Activated CD8-positive, alpha-beta memory T cell treated with anti-CD3 and anti-CD28 coated beads for 48 hours (primary cell): ENCODE data around the gene TFF3.

Experiments
- DNase-seq, 3 experiments: peaks; one replicate each; pipeline ENCODE4 v3.0.0-alpha.2; 2020; ENCODE audit warnings: low read depth in 2 of 3, low spot score in 2 of 3

The TFF3 gene

DNA sequence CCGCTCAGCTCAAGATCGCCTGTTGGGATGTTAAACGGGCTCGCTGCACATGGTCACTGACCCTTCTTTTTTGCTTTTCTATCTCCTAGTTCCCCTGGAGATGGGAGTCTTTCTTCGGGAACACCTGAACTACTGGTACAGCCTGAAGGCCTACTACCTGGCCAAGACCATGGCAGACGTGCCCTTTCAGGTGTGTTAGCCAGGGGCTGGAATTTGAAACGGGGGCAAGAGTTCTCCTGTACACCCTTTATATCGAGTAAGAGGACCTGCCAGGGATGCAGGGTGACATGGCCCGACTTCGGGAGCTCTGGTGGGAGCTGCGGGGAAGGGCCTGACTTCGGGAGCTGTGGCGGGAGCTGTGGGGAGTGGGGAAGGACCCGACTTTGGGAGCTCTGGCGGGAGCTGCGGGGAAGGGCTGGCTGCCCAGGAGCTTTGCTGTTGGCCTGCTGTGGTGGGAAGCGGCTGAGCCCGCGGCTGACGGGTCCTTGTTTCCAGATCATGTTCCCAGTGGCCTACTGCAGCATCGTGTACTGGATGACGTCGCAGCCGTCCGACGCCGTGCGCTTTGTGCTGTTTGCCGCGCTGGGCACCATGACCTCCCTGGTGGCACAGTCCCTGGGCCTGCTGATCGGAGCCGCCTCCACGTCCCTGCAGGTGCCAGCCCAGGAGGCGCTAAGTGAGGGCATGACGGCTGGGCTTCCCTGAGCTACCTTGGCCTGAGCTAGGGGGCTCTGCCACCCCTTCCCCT, 24.0 kb downstream of the TFF3 start:
- DNase-seq = no peak

GRCh38 chr21:42290505-42290904, 24.7 kb downstream of the TFF3 start:
- no peak for DNase-seq

DNA sequence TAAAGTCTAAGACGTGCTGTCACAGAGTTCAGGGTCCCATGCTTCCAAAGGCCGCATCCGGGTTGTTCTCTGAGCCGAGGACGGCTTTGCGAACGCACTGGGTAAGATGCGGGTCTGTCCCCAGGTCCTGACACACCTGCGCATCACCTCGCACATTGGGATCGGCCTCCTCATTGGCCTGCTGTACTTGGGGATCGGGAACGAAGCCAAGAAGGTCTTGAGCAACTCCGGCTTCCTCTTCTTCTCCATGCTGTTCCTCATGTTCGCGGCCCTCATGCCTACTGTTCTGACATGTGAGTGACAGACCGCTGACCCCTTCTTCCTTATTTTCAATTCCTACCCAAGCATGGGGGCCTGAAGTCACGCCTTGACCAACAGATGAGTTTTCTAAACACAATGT, 25.3 kb downstream of the TFF3 start:
- DNase-seq = no peak

DNA sequence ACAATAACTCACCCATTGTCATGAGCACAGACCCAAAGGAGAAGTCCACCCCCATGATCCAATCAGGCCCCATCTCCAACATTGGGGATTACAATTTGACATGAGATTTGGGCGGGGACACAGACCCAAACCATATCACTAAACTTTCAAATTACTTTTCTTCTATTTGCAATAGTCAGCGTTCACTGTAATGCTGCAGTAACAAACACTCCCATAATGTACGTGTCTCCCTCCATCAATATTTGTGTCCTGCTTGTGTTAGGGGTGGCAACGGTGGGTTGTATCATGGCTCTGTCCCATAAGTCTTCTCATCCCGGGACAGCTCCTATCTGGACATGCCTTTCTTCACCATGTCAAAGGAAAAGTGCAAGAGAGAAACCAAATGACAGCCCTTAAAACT, 26.2 kb downstream of the TFF3 start:
- no peak for DNase-seq

DNA sequence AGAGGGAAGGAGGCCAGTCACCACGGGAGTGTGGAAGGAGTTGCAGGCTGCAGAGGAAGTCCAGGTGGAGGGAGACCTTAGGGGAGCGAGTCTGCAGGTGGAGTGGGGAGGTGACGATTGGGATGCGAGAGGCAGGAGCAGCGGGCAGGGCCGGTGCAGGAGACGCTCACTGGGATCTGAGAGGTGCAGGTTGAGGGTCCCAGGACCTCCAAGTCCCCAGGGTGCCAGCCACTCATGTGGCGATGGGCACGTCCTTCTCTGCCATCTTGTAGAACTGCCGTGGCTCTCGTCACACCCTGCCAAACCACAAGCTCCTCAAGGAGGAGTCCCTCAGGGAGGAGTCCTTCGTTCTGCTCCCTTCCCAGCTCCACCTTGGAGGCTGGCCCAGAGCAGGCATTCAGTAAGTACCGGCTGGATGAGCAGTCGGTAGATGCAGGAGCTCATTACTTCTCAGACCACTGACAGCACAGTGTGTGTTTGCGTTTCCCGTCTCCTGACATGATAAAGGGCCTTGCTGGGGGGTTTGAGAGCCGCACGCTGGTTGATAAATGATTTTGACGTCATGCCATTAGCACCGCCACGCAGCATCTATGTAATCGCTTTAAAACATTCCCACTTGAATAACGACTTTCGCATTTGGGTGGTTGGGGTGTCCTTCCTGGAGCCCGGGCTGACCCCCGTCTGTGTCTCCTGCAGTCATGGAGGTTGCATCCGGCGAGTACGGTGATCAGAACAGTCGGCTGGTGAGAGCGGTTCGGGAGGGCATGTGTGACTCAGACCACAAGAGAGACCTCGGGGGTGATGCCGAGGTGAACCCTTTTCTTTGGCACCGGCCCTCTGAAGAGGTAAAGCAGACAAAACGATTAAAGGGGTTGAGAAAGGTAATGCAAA, 27.8 kb downstream of the TFF3 start:
- no peak for DNase-seq

- DNase-seq = no peak
Measured at GRCh38 chr21:42286416-42286815, 28.8 kb downstream of the TFF3 start.

- DNase-seq = no peak
Measured at GRCh38 chr21:42285569-42286245, 29.5 kb downstream of the TFF3 start.

GRCh38 chr21:42282715-42283114, 32.5 kb downstream of the TFF3 start:
- DNase-seq = no peak

GRCh38 chr21:42282021-42282420, 33.2 kb downstream of the TFF3 start:
- DNase-seq = no peak

GRCh38 chr21:42281181-42281680, 34.0 kb downstream of the TFF3 start:
- no peak for DNase-seq

DNA sequence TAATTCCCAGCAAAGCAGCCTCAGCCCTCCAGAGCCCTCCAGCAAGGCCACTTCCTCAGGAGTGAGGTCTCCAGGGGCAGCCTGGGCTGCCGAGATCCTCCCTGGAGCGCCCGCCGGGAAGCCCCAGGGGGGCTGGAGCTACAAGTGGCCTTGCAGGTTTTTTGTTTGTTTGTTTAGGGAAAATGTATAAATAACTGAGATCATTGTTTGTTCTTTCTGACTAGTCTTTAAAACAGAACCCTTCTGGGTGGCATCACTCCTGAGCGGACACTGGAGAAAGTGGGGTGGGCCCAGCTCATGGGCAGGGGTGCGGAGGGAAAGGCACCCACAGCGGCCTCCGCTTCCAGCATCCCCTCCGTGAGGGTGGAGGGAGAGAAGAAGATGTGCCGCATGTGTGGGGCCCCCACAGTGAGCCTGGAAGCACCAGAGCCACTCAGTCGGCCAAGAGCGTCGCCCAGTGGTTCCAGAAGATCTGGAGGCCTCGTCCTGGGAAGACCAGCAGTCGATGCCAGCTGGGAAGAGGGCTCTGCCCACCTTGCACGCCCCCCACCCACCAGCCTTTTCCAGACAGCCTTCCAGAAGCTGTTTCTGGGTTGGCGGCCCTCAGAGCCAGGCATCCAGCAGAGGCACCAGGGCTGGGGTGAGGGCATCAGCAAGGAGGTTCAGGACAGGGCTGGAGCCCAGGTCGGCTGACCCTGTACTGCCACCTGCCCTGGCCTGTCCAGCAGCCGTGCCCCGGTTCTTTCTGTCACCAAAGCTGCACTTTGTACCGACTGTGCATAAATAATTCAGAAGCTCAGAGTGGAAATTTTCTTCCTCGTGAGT, 34.6 kb downstream of the TFF3 start:
- DNase-seq = no peak

DNA sequence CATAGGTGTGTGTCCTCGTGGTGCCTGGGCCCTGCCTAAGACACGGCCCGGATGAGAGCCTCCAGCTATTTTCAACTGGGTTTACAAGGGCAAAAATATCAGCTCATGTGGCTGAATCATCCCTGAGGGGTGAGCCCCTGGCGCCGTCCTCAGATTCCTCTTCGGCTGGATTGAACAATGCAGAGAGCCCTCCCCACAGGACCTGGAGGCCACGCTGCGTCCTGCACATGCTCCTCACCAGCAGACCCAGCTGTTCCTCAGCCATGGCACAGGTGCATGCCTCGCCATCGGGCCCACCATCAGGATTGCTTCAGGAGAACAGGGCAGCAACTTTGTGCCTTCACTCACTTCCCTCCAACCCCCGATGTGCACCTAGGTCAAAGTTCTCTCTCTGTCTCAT, 35.3 kb downstream of the TFF3 start:
- no peak for DNase-seq

- DNase-seq = no peak
Measured at GRCh38 chr21:42279341-42279871, 35.8 kb downstream of the TFF3 start.

DNA sequence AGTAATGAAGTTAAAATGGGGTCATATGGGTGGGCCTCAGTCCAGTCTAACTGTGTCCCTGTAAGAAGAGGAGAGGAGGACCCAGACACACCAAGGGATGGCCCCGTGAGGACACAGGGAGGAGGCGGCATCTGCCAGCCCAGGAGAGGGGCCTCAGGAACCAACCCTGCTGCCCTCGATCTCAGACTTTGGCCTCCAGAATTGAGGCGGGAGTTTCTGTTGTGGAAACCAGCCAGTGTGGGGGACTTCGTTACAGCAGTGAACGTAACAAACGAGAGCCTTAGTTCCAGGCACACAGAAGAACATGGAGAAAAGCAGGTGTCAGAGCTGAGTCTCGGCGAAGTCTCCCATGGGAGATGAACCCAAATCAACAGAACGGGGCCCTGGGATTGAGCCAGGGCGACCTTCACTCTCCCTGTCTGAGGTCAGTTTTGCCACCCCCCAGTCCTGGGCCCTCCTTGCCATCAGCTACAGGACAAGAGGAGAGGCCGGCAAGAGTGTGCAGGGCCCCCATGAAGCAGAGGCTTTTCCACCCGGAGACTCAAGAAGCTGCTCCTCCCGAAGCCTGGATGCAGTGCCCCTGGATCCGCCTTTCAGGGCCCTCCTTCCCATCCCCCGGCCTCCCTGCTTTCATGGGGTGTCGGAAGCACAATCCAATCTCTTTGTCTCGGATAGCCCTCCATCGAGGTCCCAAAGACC, 36.6 kb downstream of the TFF3 start:
- DNase-seq = no peak

DNA sequence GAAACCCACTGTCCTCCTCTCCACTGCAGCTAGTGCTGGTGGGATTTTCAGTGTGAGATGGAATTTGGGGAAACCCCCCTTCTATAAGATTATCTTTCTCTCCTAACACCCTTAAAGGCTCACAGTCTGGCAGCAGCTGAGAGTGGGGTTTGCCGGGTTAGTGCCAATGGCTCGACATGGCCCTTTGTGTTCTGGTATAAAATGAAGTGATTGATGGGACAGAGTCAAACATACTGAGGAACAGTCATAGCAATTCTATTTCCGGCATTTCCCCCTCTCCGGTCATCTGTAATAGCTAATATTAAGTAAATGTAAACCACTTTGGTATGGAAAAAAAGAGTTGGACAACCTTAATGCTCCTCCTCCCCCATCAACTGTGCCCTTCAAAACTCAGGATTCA, 37.6 kb downstream of the TFF3 start:
- DNase-seq = no peak

DNA sequence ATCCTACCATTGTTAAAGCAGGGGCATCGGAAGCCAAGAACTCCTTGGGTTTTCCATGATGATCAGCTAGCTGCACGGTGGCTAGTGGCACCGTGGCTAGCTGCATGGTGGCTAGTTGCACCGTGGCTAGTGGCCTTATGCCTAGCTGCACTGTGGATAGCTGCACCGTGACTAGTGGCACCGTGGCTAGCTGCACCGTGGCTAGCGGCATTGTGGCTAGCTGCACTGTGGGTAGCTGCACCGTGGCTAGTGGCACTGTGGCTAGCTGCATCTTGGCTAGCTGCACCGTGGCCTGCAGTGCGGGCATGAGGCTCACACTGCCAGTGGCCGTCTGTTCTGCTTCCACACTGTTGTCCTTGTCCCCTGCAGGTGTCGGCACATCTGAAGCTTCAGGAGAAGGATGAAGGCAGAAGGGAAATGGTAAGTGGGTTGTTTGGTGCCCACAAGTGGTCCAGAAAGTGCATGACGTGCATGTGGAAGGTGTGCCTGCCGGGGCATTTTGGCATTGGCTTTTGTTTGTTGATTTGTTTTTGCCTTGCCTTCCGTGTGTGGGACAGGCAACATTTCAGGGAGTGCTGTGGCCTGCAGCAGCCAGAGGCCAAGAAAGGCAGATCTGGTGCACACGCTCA, 38.6 kb downstream of the TFF3 start:
- no peak for DNase-seq

DNA sequence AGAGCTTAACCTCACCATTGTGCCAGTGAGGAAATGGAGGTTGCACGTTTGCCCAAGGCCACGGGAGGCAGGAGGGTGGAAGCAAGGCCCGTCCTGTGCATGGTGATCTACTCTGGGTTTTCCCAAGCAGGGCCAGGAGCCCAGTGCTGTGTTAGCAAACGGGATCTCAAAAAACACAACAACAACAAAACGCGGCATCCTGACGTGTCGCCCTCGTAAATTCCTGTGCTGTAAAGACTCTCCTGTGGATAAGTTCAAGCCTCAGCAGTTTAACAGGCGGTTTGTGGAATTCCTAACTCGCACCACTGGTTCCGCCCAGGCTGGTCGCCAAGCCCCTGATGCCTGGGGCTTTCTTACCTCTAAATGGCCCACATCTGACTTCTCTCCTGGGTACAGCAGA, 39.1 kb downstream of the TFF3 start:
- no peak for DNase-seq

DNA sequence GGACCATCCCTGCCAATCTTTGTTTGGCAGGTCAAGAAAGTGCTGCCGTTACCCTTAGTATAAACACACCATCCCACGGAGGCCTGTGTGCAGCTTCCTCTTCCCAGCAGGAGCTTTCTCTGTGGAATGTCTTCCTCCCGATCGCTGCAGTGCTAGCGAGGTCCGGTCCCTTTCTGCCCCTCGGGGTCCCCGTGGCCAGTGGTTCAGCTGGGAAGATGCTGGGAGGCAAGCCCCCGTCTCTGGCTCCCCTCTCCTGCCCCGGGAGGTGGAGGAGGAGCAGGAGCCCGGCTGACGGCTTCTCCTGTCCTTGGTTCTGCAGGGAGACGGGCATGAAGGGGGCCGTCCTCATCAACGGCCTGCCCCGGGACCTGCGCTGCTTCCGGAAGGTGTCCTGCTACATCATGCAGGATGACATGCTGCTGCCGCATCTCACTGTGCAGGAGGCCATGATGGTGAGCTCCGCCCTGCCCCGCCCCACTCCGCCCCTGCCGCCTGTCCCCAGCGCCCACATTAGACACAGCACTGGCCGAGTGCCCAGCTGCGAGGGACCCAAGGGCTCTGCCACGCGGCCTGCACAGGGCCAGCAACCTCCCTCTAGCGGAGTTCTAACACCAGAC, 42.1 kb downstream of the TFF3 start:
- DNase-seq = no peak
